ENCODE data around the gene OLIG1. TPM values are rescaled to one million over a fixed set of nuclear protein-coding genes. Genes with fewer than 3 reads are reported as not detected.

Gene OLIG1
- total RNA-seq, 1 experiment from 2014 or later, result not detected

DNA sequence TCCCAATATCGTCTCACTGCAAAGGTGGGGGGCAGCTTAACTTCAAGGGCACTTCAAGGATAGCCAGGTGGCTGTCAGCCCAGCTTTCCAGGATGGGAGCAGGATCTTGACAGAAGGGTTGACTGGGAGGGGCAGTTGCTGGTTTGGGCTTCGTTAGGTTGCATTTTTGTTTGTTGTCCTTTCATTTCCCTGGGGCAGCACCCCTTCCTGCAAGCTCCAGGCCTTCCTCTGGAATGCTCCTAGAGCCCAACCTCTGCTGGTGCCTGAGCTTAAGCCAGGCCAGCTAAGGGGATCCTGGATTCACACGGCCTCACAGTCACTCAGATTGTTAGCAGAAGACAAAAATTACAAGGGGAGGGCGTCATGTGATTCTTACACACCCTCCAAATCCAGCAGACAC lies 48.3 kb upstream of the OLIG1 start:
- ATAC-seq (no peak), DNase-seq (ENCODE audit: low read depth, low spot score) (no peak)
- TF ChIP-seq, protein P1, sequence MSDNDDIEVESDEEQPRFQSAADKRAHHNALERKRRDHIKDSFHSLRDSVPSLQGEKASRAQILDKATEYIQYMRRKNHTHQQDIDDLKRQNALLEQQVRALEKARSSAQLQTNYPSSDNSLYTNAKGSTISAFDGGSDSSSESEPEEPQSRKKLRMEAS (IDR thresholded peaks at IDR 0.05), result no peak
- TF ChIP-seq FOSL1 (IDR thresholded peaks at IDR 0.05; ENCODE audit: low read depth) (no peak), JUND (IDR thresholded peaks at IDR 0.05) (no peak), SIN3A (IDR thresholded peaks at IDR 0.05; ENCODE audit: low read depth) (no peak), POLR2AphosphoS5 (IDR thresholded peaks at IDR 0.05; ENCODE audit: low read depth, low read length) (no peak), POLR2A (IDR thresholded peaks at IDR 0.05; ENCODE audit: borderline replicate concordance, extremely low read depth, insufficient read depth, insufficient read length) (no peak), EZH2phosphoT487 (IDR thresholded peaks at IDR 0.05; ENCODE audit: borderline replicate concordance) (no peak), SRF (IDR thresholded peaks at IDR 0.05; ENCODE audit: low read depth) (no peak), EGR1 (IDR thresholded peaks at IDR 0.05; ENCODE audit: low read depth) (no peak), ZFX (IDR thresholded peaks at IDR 0.05) (no peak), ELF1 (IDR thresholded peaks at IDR 0.05; ENCODE audit: borderline replicate concordance, low read depth) (no peak), TCF7L2 (IDR thresholded peaks at IDR 0.05; ENCODE audit: borderline replicate concordance, extremely low read depth, insufficient read depth, insufficient read length) (no peak), RAD21 (IDR thresholded peaks at IDR 0.05; ENCODE audit: low read depth) (no peak)
- TF ChIP-seq, protein P2, sequence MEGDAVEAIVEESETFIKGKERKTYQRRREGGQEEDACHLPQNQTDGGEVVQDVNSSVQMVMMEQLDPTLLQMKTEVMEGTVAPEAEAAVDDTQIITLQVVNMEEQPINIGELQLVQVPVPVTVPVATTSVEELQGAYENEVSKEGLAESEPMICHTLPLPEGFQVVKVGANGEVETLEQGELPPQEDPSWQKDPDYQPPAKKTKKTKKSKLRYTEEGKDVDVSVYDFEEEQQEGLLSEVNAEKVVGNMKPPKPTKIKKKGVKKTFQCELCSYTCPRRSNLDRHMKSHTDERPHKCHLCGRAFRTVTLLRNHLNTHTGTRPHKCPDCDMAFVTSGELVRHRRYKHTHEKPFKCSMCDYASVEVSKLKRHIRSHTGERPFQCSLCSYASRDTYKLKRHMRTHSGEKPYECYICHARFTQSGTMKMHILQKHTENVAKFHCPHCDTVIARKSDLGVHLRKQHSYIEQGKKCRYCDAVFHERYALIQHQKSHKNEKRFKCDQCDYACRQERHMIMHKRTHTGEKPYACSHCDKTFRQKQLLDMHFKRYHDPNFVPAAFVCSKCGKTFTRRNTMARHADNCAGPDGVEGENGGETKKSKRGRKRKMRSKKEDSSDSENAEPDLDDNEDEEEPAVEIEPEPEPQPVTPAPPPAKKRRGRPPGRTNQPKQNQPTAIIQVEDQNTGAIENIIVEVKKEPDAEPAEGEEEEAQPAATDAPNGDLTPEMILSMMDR (IDR thresholded peaks at IDR 0.05 in 2 of 3, conservative IDR thresholded peaks at IDR 0.05 in 1 of 3; ENCODE audit: borderline replicate concordance in 1 of 3, insufficient read depth in 1 of 3, low read depth in 2 of 3, low read length in 2 of 3), result no peak
- TF ChIP-seq, protein P3, sequence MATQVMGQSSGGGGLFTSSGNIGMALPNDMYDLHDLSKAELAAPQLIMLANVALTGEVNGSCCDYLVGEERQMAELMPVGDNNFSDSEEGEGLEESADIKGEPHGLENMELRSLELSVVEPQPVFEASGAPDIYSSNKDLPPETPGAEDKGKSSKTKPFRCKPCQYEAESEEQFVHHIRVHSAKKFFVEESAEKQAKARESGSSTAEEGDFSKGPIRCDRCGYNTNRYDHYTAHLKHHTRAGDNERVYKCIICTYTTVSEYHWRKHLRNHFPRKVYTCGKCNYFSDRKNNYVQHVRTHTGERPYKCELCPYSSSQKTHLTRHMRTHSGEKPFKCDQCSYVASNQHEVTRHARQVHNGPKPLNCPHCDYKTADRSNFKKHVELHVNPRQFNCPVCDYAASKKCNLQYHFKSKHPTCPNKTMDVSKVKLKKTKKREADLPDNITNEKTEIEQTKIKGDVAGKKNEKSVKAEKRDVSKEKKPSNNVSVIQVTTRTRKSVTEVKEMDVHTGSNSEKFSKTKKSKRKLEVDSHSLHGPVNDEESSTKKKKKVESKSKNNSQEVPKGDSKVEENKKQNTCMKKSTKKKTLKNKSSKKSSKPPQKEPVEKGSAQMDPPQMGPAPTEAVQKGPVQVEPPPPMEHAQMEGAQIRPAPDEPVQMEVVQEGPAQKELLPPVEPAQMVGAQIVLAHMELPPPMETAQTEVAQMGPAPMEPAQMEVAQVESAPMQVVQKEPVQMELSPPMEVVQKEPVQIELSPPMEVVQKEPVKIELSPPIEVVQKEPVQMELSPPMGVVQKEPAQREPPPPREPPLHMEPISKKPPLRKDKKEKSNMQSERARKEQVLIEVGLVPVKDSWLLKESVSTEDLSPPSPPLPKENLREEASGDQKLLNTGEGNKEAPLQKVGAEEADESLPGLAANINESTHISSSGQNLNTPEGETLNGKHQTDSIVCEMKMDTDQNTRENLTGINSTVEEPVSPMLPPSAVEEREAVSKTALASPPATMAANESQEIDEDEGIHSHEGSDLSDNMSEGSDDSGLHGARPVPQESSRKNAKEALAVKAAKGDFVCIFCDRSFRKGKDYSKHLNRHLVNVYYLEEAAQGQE (IDR thresholded peaks at IDR 0.05; ENCODE audit: low read depth), result no peak
- Histone ChIP-seq H3K9ac (ENCODE audit: low read length) (no peak overlapping the region), H3K27me3 (ENCODE audit: insufficient read depth, low read length) (no peaks in the 10 kb centered on the region), H3K36me3 (ENCODE audit: control insufficient read depth in 1 of 2, insufficient read depth in 2 of 2, low read length in 2 of 2) (no peaks in the 10 kb centered on the region), H2AFZ (ENCODE audit: low read depth, low read length, poor library complexity, severe bottlenecking) (no peak overlapping the region), H3K4me1 (ENCODE audit: control insufficient read depth in 1 of 2, insufficient read depth in 2 of 2, low read length in 2 of 2) (no peaks in the 10 kb centered on the region), H4K20me1 (ENCODE audit: insufficient read depth) (no peaks in the 10 kb centered on the region), H3K79me2 (ENCODE audit: insufficient read depth, low read length) (no peaks in the 10 kb centered on the region), H3K9me2 (ENCODE audit: insufficient read depth) (no peaks in the 10 kb centered on the region), H3K9me3 (ENCODE audit: control insufficient read depth in 1 of 2, insufficient read depth in 1 of 2, low read depth in 1 of 2, low read length in 2 of 2) (no peaks in the 10 kb centered on the region), H3K4me3 (replicated peaks in 1 of 2; ENCODE audit: low read depth in 1 of 2, low read length in 2 of 2) (no peak overlapping the region), H3K4me2 (ENCODE audit: low read length) (no peak overlapping the region), H3K27ac (ENCODE audit: low read depth, low read length) (no peak overlapping the region)
- no TSS peak for BruUV-seq (replicated peaks)
- CTCF ChIA-PET, result interaction anchor here (1.5 kb wide), 1 partner anchor 175 kb away, joined by 3 read pairs; no protein-coding TSS in a partner anchor
- POLR2A ChIA-PET, result no interaction called here
- RAD21 ChIA-PET (ENCODE audit: low non-redundant PET in 1 of 2, low total read pairs in 2 of 2, uncharacterized antibody in 2 of 2, unreplicated experiment in 2 of 2), result no interaction called here
- intact Hi-C loops (cut with micrococcal nuclease), result no loop called here
